GM18873 (cell line): Measurements from ENCODE around the gene MATN3.

Experiments used
- ATAC-seq: cut with Tn5 transposase; IDR thresholded peaks from one replicate; pipeline ENCODE4 v1.9.1; 2021; ENCODE audit warnings: mild to moderate bottlenecking, moderate library complexity, moderate number of reproducible peaks; ENCODE audit not compliant: unreplicated experiment, low FRiP score

Gene MATN3

DNA sequence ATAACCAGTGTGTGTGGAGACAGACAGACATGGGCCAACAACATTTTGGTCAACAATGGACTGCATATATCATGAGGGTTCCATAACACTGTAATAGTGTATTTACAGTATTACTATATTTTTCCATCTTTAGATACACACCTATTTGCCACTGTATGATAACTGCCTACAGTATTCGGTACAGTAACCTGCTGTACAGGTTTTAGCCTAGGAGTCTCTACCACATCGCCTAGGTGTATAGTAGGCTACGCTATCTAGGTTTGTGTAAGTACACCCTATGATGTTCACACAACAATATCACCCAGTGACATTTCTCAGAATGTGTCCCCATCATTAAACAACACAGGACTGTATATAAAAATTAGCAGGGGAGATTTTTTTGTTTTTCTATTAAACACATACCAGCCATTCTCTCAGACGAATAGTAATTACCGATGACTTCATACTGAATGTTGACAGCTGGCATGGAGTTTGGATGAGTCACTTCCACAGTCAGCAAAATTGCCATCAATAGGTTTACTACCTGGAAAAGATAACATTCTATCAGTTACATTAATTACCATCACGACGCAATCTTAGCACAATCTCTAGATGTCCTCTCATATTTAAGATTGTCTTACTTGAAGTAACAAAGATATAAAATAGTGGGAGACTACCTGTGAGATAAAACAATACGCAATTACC, 28.2 kb upstream of the MATN3 start:
- ATAC-seq = no peak

DNA sequence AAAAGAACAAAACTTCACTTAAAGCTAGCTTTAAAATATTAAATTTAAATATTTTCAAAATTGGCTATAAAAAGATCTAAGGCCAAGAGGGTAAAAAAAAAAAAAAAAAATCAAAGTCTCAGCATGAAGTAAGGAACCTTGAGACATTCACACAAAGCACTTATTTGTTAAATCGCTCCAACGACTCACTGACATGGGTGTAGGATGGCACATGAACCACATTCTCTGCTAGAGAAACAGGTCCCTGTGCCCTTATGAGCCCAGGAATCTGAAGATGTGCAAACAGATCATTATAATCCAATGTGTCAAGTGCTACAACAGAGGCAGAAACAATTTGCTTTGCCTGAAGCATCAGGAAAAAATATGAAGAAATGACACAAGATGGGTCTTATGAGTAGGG, 25.2 kb upstream of the MATN3 start:
- no peak for ATAC-seq

DNA sequence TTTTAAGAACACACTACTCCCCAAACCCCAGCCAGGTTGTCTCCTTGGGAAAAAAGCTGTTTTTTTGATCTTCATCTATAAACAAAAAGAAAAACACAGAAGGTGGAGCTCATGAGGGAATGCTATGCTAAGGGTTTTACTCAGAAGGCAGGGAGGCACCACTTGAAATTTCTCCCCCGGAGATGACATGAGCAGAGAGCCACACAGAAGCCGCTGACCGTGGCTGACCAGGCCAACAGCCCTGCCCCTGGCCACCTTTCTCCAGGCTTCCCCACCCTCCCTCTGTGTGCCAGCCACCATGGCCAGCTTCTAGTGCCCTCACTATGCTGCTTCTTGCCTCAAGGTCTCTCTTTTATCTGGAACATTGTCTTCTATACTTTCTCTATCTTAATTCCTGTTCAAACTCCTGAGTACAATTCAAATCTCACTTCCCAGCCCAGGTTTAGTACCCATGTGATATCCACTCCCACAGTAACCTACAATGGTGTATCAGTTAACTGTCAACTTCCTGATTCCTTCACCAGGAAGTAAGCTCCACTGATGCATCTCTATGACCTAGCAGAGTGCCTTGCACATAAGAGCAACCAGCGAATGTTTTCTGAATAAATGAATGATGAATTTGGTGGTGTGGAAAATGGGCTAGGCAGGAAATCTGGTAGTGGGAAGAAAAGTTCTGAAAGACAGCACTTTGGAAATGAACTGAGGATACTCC, 23.6 kb upstream of the MATN3 start:
- no peak for ATAC-seq

DNA sequence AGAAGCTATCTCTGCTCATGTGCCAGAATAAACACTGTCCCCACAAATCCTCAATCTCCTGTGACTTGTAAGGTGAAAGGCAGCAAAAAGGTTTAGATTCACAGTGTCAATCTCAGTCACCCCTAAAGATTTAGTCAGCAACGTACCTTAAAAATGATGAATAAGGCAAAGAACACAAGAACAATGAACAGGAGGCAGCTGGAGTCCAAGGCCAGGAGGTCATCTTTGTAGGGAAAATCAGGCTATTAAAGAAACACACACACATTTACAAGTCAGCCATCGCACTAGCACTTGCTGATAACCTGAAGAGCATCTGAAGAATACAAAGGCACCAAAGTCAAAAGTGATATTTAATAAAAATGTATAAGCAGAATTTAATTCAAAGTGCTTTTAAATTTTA, 22.4 kb upstream of the MATN3 start:
- no peak for ATAC-seq

DNA sequence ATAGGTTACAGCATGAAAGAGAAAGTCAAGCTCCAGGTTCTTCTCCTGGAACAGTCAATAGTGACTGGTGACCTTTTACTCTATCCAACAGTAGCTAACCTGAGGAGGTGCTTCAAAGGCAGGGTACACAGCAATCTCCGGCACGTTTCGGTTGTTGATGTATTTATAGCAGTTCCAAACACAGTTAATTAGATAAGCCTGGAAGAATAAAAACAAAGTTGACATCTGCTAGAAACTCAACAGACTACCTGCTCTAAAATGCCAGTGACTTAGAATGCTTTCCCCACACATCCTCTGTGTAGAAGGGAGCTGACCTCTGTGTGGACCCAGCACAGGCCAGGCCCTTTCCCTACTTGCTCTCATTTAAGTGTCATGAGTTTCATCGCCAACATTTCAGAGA, 21.8 kb upstream of the MATN3 start:
- ATAC-seq = no peak

DNA sequence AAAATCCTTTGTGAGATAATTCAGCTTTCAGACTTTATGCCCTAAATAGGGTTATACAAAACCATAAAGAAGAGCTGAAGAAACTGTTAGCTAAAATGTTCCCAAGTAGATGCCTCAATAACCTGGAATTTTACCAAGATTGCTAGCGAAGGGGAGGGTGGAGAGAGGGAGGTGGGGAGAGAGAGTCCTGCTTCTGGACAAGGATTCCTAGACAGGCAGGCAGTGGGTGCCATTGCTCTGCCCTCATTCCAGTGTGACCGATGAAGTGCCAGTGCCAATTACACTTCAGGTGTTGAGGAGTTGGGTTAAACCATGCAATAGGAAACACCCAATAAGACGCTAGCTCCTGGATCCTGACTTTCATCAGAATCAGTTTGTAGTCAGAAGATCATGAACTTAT, 20.9 kb upstream of the MATN3 start:
- ATAC-seq = no peak

DNA sequence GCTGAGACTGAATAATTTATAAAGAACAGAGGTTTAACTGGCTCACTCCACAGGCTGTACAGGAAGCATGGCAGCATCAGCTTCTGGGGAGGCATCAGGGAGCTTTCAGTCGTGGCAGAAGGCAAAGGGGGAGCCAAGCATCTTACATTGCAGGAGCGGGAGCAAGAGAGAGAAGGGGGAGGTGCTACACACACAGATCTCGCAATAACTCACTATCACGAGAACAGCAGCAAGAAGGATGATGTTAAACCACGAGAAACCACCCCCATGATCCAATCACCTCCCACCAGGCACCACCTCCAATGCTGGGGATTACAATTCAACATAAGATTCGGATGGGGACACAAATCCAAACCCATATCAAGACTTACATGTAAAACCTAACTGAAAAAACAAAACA, 17.8 kb upstream of the MATN3 start:
- no peak for ATAC-seq

DNA sequence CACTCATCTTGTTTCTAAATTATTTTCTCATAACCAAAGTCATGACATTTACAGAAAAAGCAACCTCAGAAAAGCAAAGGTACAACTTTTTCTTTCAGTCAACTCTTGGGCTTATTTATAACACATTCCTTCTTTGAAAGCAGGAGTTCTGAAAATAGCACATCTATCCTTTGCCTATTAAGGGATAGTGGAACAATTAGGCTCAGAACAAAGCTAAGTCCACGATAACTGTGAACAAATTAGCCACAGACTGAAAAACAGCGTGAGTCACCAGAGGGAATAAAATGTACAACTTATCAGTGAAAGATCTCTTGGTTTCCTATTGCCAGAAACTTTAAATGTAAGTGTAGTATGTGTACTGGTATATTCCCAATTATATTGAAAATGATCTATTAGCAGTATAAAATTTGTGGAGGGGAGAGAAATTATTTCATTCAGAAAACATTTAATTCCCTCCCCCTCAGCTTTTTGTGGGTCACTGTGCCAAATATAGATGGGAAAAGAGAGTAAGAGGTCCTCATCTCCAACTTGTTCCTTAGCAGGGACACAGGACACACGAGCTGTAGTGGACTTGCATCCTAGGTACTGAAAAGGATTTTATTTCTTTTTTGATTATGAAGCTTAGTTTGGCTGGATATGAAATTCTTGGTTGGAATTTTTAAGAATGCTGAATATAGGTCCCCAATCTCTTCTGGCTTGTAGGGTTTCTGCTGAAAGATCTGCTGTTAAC, 15.4 kb upstream of the MATN3 start:
- no peak for ATAC-seq

DNA sequence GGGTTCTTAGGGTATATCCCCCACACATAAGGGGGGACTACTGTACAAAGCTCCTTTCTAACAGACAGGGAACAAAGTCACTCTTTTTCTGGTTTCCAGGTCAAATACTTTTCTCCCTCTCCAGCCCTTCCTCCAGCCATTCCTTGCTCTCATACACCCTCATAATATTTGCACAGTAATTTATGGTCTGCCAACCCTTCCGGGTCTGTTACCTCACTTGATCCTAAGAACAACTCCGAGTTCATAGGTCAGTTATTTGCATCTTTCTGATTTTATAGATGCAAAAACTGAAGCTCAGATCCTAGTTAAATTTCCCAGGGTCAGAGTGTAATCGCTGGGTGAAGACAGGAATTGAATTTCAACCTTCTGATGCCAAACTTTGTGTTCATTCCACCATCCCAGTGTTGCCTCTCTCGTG, 14.8 kb upstream of the MATN3 start:
- ATAC-seq = no peak

DNA sequence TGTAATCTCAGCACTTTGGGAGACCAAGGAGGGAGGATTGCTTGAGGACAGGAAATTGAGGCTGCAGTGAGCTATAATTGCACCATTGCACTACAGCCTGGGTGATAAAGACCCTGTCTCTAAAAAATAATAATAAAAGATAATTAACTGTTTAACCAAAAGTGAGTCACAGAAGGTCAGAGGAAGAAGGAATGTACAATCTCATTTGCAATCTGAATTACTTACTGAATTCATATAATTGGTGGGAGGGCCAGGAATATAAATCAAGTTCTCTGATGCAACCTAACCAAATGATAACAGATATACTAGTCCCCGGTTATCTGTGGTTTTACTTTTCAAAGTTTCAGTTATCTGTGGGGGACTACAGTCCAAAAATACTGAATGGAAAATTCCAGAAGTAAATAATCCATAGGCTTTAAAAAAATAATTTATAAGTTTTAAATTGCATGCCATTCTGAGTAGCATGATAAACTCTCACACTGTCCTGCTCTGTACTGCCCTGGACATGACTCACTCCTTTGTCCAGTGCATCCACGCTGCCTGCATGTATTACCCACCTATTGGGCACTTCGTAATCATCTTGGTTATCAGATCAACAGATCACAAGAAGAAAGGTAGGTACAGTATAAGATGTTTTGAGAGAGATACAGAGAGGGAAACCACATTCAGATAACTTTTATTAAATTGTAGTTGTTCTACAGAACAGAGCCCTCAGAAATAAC, 12.8 kb upstream of the MATN3 start:
- ATAC-seq = no peak

DNA sequence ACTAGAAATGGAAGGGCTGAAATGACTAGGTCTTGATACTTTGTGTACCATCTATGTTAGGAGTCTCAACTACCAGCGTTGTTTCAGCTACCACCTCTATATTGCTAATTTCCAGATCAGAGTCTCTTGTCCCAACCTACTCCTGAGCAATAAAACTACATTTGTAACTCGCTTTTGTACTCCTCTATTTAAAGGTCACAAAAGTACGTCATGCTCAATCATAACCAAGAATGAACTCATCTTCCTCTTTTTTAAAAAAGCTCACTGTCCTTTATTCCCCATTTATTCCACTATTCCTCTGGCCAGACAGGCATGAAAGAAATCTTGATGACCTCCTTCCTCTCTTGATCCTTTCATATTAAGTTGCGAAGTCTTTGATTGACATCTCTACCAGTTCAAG, 11.2 kb upstream of the MATN3 start:
- no peak for ATAC-seq

DNA sequence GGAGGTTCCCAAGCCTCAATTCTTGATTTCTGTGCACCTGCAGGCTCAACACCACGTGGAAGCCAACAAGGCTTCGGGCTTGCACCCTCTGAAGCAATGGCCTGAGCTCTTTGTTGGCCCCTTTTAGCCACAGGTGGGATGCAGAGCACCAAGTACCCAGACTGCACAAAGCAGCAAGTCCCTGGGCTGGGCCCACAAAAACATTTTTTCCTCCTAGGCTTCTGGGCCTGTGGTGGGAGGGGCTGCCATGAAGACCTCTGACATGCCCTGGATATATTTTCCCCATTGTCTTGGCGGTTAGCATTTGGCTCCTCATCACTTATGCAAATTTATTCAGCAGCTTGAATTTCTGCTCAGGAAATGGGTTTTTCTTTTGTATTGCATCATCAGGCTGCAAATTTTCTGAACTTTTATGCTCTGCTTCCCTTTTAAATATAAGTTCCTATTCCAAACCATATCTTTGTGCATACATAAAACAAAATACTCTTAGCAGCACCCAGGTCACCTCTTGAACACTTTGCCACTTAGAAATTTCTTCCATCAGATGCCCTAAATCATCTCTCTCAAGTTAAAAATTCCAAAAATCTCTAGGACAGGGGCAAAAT, 9.0 kb upstream of the MATN3 start:
- no peak for ATAC-seq

DNA sequence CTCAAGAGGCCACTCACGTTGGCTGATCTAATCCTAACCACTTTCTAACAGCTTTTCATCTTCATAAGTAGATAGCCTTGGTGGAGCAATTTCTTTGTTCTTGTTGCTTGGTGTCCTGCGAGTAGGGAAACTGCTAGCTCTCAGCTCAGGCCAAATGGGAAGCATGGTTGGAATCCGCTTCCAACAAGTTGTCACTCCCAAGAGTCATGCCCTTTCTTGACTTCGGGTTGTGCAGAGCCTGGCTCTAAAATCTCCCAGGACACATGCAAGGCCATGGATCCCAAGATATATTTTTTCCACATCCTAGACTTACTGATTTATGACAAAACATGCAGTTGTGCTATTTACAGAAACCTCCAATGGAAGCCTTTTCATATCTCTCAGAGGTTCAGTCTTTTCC, 7.3 kb upstream of the MATN3 start:
- no peak for ATAC-seq

DNA sequence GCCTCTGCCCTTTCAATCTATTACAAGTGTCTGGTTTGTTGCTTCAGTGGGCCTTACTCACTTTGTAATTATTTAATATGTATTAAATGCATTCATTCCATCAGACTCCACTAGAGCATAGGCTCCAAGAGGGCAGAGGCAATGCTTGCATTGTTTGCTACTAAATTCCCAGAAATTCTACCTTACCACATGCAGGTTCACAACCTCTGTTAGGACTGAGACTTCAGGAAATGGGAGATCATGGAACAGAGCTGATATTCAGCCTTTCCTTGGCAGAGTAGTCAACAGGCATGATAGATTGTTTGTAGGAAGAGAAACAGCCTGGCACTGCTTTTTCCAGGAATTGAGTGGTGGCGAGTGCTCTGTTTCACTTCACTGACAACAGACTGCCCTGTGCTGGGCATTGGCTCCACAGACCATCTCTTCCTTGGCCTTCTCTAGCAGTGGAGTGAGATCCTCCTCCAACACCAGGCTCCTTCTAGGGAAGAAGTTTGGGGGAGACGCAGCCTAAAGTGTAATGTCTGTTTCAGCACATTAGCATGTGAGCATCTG, 6.2 kb upstream of the MATN3 start:
- no peak for ATAC-seq

DNA sequence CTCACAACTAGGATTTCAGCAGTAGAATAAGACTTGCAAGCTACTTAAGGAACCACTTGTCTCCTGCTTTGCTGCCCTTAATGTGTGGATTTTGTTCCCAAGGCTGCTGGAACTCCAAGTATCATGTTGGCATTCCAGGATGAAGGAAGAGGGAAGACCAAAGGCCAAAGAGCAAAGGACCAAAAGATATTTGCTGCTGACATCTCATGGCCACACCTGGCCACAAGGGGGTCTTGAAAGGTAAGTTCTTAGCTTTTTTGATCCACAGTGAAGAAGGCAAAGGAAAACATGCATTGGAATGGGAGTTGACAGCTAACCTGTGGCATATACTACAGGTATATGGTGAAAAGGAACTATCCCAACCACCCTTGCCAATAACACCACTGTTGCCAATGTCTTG, 3.9 kb upstream of the MATN3 start:
- no peak for ATAC-seq

DNA sequence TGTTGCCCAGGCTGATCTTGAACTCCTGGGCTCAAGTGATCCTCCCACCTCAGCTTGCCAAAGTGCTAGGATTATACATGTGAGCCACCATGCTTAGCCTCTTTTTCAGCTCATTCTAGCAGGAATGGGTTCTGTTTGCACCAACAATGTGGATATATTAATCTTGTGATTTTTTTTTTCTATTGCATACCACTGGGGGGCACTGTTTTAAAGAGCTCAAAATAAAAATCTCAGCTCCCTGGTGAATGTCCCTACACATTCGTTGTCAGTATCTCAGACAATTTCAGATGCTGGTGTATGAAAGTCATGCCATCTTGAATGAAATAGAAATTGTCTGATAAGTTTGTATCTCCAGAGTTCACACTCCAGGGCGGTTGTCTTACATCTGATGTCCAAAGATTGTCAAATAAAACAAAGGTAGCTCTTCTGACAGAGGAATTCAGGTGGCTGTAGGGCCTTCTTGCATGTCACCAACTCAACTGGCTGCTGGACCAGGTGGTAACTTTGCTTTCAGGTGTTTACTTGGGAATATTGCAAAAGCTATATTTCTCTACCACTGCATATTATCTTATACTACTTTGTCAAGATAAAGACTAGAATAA, 3.1 kb upstream of the MATN3 start:
- no peak for ATAC-seq

DNA sequence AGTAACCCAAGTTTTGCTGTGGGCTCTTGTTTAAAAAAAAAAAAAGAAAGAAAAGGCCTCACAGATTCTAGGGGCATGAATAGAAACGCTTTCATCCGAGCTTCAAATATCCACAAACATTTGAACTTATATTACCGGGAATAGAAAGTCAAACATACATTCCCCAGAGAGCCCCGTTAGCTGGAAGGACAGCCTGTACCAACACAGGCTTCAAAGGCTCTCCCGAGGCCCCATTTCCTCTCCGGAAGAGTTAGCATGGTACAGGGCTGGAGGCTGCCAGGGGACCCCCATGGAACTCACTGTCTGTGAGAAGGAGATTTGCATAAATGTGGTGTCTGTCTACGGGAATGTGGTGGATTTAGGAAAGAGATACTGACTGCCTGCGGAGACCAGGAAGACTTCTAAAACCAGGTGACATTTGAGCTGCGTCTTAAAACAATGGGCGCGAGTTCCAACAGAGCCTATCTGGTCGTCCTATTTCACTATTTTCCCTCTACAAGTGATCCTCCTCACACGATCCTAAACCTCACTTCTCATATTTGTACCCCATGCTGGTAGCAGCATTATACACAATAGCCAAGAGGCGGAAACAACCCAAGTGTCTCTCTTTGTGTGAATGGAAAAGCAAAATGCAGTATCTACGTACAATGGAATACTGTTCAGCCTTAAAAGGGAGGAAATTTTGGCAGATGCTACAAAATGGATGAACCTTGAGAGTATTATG, 820 bp upstream of the MATN3 start:
- no peak for ATAC-seq

DNA sequence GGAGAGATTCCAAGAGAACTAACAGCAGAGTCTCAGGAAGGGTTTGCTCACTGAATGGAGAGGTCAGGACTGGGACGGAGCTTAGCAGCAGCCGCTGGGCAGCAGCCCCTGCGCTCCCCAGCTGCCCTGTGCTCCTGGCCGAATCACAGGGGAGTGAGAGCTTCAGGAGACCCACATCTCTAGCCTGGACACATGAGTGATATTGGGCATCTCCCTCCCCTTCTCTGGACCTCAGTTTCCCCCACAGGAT, 511 bp downstream of the MATN3 start:
- no peak for ATAC-seq

DNA sequence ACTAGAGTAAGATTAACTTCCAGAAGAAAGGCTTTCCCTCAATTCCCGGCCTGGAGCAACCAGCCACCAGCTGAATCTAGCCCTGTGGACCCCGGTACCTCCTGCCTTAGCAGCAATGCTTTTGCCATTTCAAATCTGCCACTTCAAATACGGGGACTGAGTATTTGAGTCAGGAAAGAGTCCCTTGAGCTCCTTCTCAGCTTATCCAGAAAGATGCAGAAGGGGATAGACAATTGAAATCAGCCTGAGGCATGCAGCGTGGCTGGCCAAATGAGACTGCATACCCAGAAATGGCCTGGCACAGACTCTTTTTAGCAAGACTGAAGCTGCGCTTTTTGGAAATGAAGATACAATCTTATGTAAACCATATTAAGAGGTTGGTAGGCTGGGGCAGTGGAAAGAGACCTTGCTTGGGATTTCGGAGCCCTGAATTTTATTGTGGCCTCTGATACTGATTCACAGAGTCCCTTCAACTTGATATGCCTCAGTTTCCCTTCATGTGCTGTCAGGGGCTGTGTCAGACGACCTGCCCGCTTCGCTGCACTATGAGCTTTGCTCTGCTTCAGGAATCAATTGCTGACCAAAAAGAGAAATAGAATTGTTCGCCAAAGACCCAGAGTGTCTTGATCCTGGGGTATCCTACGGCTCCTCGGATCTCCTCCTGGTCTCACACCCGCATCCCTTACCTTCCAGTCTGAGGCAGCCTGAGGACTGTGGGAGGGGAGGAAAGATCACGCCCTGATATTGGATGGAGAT, 1.0 kb downstream of the MATN3 start:
- ATAC-seq = no peak
